Measurements from ENCODE around the gene LENG1. TPM values are rescaled to one million over a fixed set of nuclear protein-coding genes. Genes with fewer than 3 reads are reported as not detected.

The LENG1 gene
- total and polyA plus RNA-seq, 12 donors: 5.0 to 22.0 (median 9.7) TPM

DNA sequence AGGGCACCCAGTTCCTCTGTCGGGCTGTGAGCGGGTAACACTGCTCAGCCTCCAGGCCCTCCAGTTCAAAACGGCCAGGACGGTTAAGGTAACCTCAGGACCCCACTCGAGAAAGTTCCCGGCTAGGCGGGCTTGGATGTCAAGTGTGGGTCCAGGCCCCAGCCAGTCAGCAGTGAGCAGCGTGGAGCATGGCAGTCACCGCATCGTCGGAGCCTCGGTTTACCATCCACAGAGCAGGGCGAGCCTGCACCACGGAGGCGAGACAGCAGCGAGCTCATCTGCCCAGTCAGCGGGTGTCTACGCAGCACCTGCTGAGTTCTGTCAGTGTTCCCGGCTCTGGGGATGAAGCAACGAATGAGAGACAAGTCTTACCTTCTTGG, 29.9 kb downstream of the LENG1 start:
- Histone ChIP-seq H3K27ac (no peak overlapping the region), H3K4me1 (replicated peaks in 1 of 2) (no peaks in the 10 kb centered on the region), H3K27me3 (no peaks in the 10 kb centered on the region), H3K4me3 (no peak overlapping the region), H3K36me3 (replicated peaks in 1 of 2) (peaks cover 0 to 60% of the 10 kb centered on the region in 2 donors), H3K9me3 (replicated peaks in 1 of 3) (no peaks in the 10 kb centered on the region)
- no peak for DNase-seq
- intact Hi-C loops (cut with DNase I): no loop called here
- TF ChIP-seq, protein P1, sequence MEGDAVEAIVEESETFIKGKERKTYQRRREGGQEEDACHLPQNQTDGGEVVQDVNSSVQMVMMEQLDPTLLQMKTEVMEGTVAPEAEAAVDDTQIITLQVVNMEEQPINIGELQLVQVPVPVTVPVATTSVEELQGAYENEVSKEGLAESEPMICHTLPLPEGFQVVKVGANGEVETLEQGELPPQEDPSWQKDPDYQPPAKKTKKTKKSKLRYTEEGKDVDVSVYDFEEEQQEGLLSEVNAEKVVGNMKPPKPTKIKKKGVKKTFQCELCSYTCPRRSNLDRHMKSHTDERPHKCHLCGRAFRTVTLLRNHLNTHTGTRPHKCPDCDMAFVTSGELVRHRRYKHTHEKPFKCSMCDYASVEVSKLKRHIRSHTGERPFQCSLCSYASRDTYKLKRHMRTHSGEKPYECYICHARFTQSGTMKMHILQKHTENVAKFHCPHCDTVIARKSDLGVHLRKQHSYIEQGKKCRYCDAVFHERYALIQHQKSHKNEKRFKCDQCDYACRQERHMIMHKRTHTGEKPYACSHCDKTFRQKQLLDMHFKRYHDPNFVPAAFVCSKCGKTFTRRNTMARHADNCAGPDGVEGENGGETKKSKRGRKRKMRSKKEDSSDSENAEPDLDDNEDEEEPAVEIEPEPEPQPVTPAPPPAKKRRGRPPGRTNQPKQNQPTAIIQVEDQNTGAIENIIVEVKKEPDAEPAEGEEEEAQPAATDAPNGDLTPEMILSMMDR (IDR thresholded peaks at IDR 0.05): no peak
- no peak for TF ChIP-seq POLR2A (IDR thresholded peaks at IDR 0.05)
- 95 to 98% (median 96%) methylated on average over 19 to 20 of the region's 20 CpGs; no CpG with 5 or more reads in 1 of the 4 donors for WGBS, 4 donors

DNA sequence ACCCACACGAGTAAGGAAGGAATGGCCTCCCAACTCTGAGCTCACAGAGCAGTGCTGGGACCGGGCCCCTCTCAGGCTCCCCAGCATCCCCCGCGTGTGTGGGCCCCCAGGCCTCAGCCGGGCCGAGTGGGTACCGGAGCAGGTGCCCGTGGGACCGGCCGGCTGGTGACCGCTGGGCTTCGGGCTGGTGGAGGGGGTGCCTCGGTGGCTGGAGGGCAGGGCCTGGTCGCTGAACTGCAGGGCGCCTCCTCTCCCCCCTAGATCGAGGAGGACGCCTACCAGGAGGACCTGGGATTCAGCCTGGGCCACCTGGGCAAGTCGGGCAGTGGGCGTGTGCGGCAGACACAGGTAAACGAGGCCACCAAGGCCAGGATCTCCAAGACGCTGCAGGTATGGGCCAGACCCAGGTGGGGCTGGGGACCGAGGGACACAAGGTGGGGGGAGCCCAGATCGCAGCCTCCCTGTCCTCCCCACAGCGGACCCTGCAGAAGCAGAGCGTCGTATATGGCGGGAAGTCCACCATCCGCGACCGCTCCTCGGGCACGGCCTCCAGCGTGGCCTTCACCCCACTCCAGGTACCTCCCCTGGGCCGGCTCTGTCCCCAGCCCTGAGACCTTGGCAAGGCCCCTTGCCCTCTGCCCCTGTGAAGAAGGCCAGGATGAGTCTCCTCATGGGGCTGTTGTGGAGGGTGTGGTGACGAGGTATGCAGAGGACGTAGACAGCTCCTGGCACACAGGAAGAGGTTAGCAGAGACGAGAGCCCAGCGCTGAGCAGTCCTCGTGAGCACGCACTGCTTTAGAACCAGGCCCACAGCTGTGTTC, 30.5 kb downstream of the LENG1 start:
- no peaks in the 10 kb centered on the region for H3K4me1 ChIP-seq (replicated peaks in 1 of 2)
- no peak overlapping the region for H3K27ac ChIP-seq
- no peak overlapping the region for H3K4me3 ChIP-seq
- no peaks in the 10 kb centered on the region for H3K27me3 ChIP-seq
- DNase-seq: no peak
- intact Hi-C loops (cut with DNase I): no loop called here
- no peak for TF ChIP-seq POLR2A (IDR thresholded peaks at IDR 0.05)
- WGBS, 4 donors: 89 to 94% (median 92%) methylated on average over 16 to 41 of the region's 41 CpGs
- no peaks in the 10 kb centered on the region for H3K9me3 ChIP-seq (replicated peaks in 1 of 3)
- peaks cover 0 to 66% of the 10 kb centered on the region in 2 donors for H3K36me3 ChIP-seq (replicated peaks in 1 of 2)

DNA sequence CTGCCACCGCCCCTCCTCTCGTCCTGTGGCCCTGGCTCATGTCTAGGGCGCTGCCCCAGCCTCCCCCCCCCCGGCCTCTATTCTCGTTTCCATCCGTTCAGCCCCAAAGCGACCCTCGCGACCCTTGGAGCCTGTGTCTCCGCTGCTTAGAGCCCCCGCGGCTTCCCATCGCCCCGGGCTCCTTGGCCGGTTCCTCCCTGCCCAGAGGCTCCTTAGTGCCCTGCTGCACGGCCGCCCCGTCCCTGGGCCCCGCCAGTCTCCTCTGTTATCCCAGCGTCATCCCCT, 31.1 kb downstream of the LENG1 start:
- Histone ChIP-seq H3K4me1 (replicated peaks in 1 of 2) (no peaks in the 10 kb centered on the region), H3K9me3 (replicated peaks in 1 of 3) (no peaks in the 10 kb centered on the region), H3K36me3 (replicated peaks in 1 of 2) (peaks cover 0 to 72% of the 10 kb centered on the region in 2 donors), H3K4me3 (no peak overlapping the region), H3K27ac (no peak overlapping the region), H3K27me3 (no peaks in the 10 kb centered on the region)
- WGBS, 4 donors: 86 to 95% (median 90%) methylated on average over 20 of the region's 20 CpGs
- intact Hi-C loops (cut with DNase I): no loop called here
- no peak for DNase-seq
- TF ChIP-seq, protein P1 (IDR thresholded peaks at IDR 0.05): no peak
- TF ChIP-seq POLR2A (IDR thresholded peaks at IDR 0.05): no peak

DNA sequence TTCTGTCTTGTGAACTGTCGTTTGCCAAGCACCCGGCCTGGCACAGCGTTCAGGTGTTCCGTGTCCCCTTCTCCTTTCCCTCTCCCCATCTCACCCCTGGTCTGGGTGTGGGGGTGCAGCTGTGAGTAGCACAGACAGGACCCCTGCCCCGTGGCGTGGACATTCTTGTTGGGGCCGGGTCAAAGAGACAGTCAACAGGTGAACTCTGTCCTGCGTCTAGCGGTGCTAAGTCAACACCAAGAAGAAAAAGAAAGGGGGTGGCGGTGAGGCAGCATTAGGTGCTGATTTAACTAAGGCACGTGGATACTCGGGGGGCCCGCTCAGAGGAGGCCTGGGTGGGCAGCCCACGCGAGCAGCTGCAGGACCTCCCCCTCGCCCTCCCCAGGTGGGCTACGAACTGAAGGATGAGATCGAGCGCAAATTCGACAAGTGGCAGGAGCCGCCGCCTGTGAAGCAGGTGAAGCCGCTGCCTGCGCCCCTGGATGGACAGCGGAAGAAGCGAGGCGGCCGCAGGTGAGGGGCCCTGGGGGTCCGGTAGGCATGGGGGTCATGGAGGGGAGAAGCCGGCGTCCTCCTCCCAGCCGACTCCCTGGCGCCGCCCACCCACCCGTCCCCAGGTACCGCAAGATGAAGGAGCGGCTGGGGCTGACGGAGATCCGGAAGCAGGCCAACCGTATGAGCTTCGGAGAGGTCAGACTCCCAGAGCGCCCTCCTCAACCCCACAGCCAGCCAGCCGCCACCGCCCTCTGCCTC, 31.7 kb downstream of the LENG1 start:
- intact Hi-C loops (cut with DNase I): no loop called here
- DNase-seq: no peak
- no peak overlapping the region for H3K4me3 ChIP-seq
- H3K27ac ChIP-seq: no peak overlapping the region
- 89 to 93% (median 92%) methylated on average over 31 to 44 of the region's 44 CpGs for WGBS, 4 donors
- peaks cover 0 to 77% of the 10 kb centered on the region in 2 donors for H3K36me3 ChIP-seq (replicated peaks in 1 of 2)
- H3K4me1 ChIP-seq (replicated peaks in 1 of 2): no peaks in the 10 kb centered on the region
- no peaks in the 10 kb centered on the region for H3K9me3 ChIP-seq (replicated peaks in 1 of 3)
- H3K27me3 ChIP-seq: no peaks in the 10 kb centered on the region
- TF ChIP-seq, protein P1 (IDR thresholded peaks at IDR 0.05): no peak
